GM18951 (cell line): ENCODE measurements around the gene EPC2.

ENCODE experiments used
- POLR2A ChIP-seq: IDR thresholded peaks from 4 replicates; pipeline ENCODE4 v1.6.1; 2011; ENCODE audit warnings: mild to moderate bottlenecking; ENCODE audit not compliant: insufficient read length, insufficient read depth; ENCODE audit errors: extremely low read depth
- in situ Hi-C: fragments of 300-500 bp; cut with MboI; formaldehyde crosslinking; loops from one replicate; pipeline ENCODE4 v1.12.0; 2022; ENCODE audit warnings: low sequenced_read_pairs, mixed read lengths, inconsistent platforms; ENCODE audit not compliant: unreplicated experiment

Gene EPC2

GRCh38 chr2:148810081-148810480 is 165.5 kb downstream of the EPC2 start:
- no peak for TF ChIP-seq POLR2A
- in situ Hi-C loops, result no loop called here

DNA sequence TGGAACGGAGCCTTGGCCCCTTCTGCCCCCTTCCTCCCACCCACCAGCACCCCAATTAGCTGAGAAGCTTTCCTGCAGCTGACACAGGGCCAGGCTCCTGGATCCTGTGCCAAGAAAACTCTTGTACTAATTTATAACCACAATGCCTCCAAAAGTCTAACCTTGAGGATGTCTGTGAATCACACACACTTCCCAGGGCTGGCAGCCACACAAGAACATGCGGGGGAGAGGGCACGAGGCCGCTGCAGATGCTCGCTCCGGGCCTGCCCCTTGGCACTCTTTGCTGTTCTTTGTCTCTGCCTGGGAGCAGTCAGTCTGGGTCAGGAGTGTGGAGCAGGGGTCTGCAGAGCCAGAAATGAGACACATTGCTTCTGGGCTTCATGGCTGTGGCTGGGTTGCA is 167.8 kb downstream of the EPC2 start:
- in situ Hi-C loops, result no loop called here
- no peak for TF ChIP-seq POLR2A

DNA sequence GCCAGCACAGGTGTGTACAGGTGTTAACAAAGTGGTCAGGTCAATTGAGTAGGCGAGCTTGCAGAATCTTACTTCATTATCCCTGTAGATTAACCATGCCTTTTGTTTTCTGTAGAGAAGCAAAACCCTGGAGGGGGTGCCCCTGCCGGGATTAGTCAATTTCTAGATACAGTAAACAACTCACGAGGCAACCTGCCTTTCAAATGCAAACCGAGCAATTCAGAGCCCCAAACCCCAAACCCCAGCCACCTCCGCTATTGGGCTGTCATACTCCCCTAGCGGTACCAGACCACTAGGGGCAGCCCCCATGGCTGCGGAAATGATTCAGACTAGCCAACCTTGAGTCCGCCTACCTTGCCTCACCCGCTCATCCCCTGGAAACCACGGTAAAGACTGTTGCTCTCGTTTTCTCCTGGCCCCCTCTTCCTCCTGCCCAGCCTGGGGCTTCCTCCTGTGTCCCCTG is 169.1 kb downstream of the EPC2 start:
- no peak for TF ChIP-seq POLR2A
- in situ Hi-C loops, result no loop called here

DNA sequence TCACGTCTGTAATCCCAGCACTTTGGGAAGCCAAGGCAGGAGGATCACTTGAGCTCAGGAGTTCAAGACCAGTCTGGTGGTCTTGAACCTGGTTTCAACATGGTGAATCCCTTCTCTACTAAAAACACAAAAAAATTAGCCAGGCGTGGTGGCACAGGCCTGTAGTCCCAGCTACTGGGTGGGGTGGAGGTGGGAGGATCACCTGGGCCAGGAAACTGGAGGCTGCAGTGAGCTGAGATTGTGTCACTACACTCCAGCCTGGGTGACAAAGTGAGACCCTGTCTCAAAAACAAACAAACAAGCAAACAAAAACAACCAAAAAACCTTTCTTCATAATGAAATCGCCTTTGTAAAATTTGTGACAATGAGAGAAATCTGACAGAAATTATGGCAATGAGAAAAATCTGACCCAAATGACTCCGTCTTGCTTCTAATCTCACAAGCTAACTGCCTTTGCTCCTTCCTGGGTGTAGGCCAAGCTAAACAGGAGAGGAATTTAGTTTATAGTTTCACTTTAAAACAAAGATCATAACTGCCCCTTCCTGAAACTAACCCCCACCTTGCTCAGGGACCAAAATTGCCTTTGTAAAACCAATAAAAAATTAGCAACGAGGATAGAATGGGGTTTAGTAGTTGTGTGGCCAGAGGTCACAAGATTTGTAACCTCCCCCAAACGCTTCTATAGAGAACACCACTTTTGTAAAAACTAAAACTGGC is 169.8 kb downstream of the EPC2 start:
- in situ Hi-C loops, result no loop called here
- no peak for TF ChIP-seq POLR2A

GRCh38 chr2:148814860-148815419 is 170.4 kb downstream of the EPC2 start:
- in situ Hi-C loops, result no loop called here
- TF ChIP-seq POLR2A, result no peak

DNA sequence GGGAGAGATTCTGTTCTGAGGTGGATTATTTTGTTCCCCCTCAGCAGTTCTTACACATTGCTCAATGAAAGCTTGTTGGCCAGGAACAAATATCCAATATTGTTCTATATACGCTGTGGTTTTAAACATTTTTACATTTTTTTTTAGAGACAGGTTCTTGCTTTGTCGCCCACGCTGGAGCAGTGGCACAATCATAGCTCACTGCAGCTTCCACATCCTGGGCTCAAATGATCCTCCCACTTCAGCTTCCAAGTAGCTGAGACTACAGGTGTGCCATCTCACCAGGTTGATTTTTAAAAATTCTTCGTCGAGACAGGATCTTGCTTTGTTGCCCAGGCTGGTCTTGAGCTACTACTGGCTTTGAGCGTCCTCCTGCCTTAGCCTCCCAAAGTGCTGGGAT is 171.6 kb downstream of the EPC2 start:
- in situ Hi-C loops, result no loop called here
- no peak for TF ChIP-seq POLR2A

- no peak for TF ChIP-seq POLR2A
These were observed 172.7 kb downstream of the EPC2 start for GRCh38 chr2:148817210-148817708.

DNA sequence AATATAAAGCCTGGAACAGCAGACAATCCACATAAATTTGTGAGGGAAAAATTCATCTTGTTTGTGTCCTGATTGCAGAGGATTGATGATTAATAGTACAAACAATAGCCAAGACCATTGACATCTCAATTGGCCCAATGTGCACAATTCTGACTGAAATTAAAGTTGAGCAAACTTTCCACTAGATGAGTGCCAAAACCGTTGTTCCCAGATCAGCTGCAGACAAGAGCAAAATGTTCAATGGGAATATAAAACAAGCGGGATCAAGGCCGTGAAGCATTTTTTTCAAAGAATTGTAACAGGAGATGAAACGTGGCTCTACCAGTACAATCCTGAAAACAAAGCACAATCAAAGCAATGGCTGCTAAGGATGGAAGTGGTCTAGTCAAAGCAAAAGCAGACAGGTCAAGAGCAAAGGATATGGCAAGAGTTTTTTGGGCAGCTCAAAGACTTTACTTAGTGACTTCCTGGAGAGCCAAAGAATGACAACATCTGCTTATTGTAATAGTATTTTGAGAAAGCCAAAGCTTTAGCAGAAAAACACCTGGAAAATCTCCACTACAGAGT is 174.6 kb downstream of the EPC2 start:
- in situ Hi-C loops, result no loop called here
- TF ChIP-seq POLR2A, result no peak

More at GRCh38 chr2:148817210-148817708, 172.7 kb downstream of the EPC2 start:
- in situ Hi-C loops, result no loop called here

GRCh38 chr2:148824190-148824589 is 179.6 kb downstream of the EPC2 start:
- no peak for TF ChIP-seq POLR2A
- in situ Hi-C loops, result no loop called here

GRCh38 chr2:148826791-148827190 is 182.2 kb downstream of the EPC2 start:
- in situ Hi-C loops, result no loop called here
- TF ChIP-seq POLR2A, result no peak

DNA sequence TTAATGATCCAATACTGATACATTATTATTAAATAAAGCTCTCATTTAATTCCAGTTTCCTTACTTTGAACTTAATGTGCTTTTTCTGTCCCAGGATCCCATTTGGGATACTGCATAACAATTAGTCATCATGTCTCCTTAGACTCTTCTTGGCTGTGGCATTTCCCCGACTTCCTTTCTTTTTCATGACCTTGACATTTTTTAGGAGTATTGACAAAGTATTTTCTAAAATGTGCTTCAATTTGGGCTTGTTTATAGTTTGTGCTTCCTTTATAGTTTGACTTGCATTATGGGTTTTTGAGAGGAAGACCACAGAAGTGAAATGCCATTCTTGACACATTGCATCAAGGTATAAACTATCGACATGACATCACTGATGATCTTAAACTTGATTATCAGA is 184.4 kb downstream of the EPC2 start:
- in situ Hi-C loops, result no loop called here
- no peak for TF ChIP-seq POLR2A

DNA sequence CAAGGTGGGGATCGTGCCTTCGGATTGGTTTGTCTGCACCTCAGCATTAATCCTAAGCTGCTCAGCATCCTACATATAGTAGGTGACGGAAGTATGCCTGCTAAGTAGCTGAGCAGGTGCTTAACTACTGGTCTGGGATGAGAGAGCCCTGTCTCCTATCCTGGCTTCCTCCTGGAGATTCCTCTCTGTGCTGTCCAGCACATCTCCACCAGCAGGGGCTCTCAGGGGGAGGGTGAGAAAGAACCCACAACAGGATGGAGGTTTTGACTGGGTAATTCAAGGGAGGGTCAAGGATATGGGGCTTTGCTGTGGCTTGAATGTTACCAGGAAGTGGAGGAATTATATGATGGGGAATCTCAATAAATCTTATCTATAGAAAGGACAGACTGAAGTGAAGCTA is 185.1 kb downstream of the EPC2 start:
- no peak for TF ChIP-seq POLR2A

DNA sequence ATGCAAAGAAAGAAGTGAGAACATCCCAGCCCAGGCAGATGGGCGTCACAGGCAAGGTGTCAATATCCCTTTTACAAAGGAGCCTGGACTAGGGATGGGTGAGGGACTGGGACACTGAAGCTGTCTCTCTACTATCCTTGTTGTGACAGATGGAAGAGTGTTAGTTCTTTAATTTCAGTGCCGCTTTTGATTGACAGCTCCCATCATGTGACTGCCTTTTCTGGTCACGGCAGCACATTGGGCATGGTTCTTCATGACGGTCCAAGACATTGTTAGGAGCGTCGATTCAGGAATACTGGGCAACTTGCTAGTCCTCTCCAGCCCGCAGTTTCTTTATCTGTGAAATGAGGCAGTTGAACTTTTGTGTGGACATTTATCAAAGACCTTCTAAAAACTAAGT is 188.1 kb downstream of the EPC2 start:
- TF ChIP-seq POLR2A, result no peak
- in situ Hi-C loops, result no loop called here

More for the DNA sequence above, 185.1 kb downstream of the EPC2 start:
- in situ Hi-C loops, result no loop called here
